Stimulated activated CD8-positive, alpha-beta memory T cell treated with anti-CD3 and anti-CD28 coated beads, Interleukin-15, amount 100 ng/mL, for 4 hours (primary cell): ENCODE data around the gene TERB1.
A peak's percentile ranks its signal among the peaks of the same experiment; 100 is the strongest.
"Not testable (repeated sequence)": the region's sequence is repeated elsewhere in the genome, so short reads cannot be mapped to it uniquely, and the experiment has no call there.

ENCODE experiments used
- DNase-seq, 2 donors: peaks; one replicate each; pipeline ENCODE4 v3.0.0-alpha.2; 2020; ENCODE audit warnings: low read depth in 2 of 2

The TERB1 gene

GRCh38 chr16:66824006-66824405 is 22.6 kb upstream of the TERB1 start:
- no peak for DNase-seq

- DNase-seq = no peak
Observed at GRCh38 chr16:66814734-66815133, 13.3 kb upstream of the TERB1 start.

GRCh38 chr16:66811043-66811442 is 9.7 kb upstream of the TERB1 start:
- no peak for DNase-seq

DNA sequence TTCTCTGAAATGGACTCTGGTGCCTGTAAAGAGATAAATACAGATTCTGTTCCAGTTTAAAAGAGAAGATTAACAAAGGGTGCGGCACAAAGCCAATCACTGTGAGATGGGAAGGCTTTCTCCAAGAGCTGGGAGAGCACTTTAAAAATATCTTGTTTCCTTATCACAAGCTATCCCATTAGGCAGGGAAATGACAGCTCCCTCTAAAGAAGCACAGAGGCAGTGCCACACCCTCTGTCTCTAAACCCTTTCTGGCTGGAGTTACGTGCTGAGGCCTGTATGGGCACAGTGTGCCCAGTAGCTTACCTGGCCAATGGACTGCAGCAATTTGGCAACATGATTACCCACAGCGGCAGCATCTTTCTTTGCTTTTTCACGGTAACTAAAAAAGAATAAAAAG is 9.0 kb upstream of the TERB1 start:
- no peak for DNase-seq

GRCh38 chr16:66809765-66810164 is 8.4 kb upstream of the TERB1 start:
- no peak for DNase-seq

GRCh38 chr16:66802159-66802558 is 775 bp upstream of the TERB1 start:
- no peak for DNase-seq

GRCh38 chr16:66800856-66801255 is 528 bp downstream of the TERB1 start:
- no peak for DNase-seq

GRCh38 chr16:66798161-66798560 is 3.2 kb downstream of the TERB1 start:
- no peak for DNase-seq

DNA sequence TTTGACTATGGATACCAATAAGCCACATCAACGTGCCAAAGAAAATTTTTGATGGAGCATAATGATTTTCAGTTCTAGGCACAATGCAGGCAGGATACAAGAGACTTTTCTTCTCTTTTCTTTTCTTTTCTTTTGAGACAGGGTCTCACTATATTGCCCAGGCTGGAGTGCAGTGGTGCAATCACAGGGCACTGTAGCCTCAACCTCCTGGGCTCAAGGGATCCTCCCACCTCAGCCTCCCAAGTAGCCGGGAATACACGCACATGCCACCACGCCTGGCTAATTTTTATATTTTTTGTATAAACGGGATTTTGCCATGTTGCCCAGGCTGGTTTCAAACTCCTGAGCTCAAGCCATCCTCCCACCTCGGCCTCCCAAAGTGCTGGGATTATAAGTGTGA is 7.4 kb downstream of the TERB1 start:
- not testable (repeated sequence) for DNase-seq

- DNase-seq = no peak
Observed at GRCh38 chr16:66790130-66790733, 11.2 kb downstream of the TERB1 start.

- DNase-seq = no peak
Observed at GRCh38 chr16:66787427-66787826, 14.0 kb downstream of the TERB1 start.

- DNase-seq = no peak
Observed at GRCh38 chr16:66786551-66786950, 14.8 kb downstream of the TERB1 start.

DNA sequence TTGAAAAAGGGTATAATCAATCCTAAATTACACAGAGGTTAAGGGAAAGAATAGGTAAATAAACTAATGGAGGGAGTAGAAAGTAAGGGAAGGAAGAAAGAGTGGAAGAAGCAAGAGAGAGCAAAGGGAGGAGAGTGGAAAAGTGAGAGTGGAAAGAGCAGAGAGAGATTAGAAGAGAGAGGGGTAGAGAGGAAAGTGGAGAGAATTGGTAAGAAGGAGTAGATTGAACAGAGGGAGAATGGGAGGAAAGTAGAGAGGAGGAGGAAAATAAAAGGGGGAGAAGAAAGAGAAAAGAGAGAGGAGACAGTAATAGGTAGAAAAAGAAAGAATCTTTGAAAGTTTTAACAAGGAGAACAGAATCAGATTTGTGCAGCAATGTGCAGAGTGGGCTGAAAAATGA is 24.9 kb downstream of the TERB1 start:
- no peak for DNase-seq

DNA sequence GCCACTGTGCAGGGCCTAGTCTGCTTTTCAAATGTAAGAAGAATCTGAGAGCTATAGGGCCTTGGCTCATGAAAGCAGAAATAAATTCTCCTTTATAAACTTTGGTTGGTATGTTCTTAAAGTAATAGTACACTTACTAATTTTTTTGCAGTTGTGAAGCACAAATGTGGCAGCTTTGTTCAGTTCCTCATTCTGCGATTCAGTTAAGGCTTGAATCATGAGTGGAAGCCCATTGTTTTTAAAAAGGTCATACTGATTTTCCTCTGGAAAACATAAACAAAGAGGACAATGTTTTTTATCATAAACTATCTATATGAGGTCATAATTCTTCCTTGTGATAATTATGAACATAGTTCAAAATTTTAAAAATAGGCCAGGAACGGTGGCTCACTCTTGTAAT is 26.4 kb downstream of the TERB1 start:
- no peak for DNase-seq

GRCh38 chr16:66758086-66758485 is 43.3 kb downstream of the TERB1 start:
- no peak for DNase-seq

GRCh38 chr16:66754819-66755218 is 46.6 kb downstream of the TERB1 start:
- no peak for DNase-seq

- DNase-seq = no peak
Observed at GRCh38 chr16:66754211-66754610, 47.2 kb downstream of the TERB1 start.

DNA sequence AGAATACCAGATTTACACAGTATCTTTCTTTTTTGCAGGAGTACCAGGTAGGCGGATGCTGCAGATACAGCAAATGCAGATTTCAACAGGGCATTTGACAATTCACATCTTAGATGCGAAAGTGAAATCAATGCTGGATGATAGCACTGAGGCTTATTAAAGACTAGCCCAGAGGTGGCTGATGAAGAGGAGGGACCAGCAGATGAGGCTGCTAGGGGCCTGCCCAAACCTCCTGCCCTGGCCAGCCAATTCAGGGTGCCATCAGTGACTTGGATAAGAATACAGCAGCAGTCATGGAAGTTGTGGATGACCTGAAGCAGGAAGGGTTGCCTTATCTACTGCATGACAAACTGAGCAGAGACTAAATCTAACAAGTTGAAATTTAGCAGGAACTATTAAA is 48.4 kb downstream of the TERB1 start:
- DNase-seq = no peak

GRCh38 chr16:66752379-66752778 is 49.0 kb downstream of the TERB1 start:
- no peak for DNase-seq

DNA sequence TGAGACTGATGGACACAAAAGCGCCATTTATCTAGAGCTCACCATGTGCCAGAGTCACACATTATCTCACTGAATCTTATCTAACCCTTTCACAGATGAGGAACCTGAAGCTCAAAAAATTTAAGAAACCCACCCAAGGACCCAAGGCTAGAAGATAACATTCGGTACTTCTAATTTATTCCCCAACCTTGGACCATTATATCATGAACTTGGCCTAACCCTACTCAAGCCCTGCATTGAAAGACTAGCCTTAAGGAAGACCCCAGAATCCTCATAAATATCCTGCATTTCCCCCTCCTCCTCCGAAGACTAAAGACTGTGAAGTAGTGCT is 49.4 kb downstream of the TERB1 start:
- no peak for DNase-seq

DNA sequence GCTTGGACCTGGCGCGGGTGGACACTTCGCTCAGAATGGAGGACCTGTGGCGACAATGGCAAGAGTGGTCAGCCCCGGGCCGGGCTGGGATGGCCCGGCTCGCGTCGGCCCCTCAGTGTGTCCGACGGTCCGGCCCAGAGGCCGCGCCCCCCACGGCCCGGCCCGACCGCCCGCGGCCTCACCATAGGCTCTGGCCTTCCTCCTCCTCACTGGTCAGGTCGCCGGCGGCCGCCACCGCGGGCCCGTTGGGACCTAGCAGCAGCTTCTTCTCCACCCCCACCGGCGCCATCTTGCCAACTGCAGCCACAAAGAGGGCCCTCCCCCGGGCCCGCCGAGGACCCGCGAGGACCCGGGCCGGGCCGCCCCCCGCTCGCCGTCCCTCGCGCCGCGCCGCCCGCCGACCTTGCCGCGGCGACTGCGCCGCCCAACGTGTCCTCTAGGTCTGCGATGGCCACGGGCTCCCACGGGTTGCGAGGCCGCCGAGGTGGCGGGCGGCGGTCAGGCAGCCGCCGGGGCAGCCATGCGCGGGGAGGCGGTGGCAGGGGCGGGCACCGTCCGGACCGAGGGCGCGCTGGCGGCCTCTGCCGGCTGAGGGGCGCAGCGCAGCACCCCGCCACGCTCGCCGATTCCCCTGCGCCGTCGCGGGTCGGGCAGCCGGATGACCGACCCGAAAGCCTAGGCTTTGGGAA is 49.9 kb downstream of the TERB1 start, which contains the start of gene DYNC1LI2:
TSS of gene DYNC1LI2 (minus strand) at position 307 of the 689 bp plus-strand sequence. CDS start at position 289, 18 bp downstream.
- DNase-seq = peak; percentile 57 to 65

GRCh38 chr16:66751053-66751302 is 50.4 kb downstream of the TERB1 start:
- no peak for DNase-seq

DNA sequence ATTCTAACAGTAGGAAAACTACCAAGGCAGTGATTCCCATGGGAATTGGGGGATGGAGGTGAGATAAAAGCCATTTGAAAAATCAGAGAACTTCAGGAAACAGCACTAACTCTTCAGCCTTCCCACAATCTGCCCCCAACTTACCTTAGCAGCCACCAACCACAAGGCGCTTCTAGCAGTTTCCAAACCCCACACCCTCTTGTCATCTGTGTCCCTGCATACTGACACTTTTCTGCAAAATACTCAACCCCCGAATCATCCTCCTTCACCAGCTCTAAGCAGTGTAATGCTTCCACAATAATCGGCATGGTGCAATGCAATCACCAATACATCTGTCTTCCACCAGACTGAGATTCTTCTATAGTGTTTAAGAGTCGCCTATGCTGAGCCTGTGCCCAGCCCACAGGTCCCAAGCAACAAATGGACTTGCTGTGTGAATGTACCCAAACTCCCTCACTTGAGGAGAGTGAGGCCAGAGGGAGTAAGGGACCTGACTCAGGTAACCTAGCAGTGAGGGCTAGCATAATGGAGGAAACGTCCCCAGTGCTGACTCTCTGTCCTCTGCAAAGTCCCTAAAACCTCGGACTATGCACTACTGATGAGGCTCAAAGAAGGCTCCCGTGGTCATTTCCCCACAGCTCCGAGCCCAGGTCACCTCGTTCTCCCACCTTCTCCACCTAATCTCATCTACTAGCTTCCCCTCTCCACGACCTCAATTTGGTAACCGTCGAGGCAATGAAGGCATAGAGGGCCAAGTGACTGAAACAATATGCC is 50.9 kb downstream of the TERB1 start:
- DNase-seq = no peak
